OCI-LY7 (cell line): Measurements from ENCODE around the gene PSKH1. TPM values are rescaled to one million over a fixed set of nuclear protein-coding genes. Genes with fewer than 3 reads are reported as not detected.
"Not testable (repeated sequence)": the region's sequence is repeated elsewhere in the genome, so short reads cannot be mapped to it uniquely, and the experiment has no call there.

Source experiments
- BruUV-seq: library from RNA; stranded (reverse); fragments of 400-500 nt; replicated peaks from 2 replicates; lab custom pipeline; 2021; lab: Mats Ljungman, UMichigan
- CTCF ChIA-PET: fragments of 300-600 bp; sonication (Branson Sonifier 250); formaldehyde crosslinking; loops from one replicate; lab custom pipeline; 2022; ENCODE audit warnings: antibody characterized with exemption; ENCODE audit not compliant: unreplicated experiment; lab: Charles Lee
- POLR2A ChIA-PET: fragments of 300-600 bp; sonication (Branson Sonifier 250); formaldehyde crosslinking; loops from one replicate; lab custom pipeline; 2022; ENCODE audit warnings: antibody characterized with exemption; lab: Charles Lee
- DNase-seq: peaks from one replicate; pipeline ENCODE4 v3.0.0-alpha.2; 2015; ENCODE audit warnings: low spot score
- H2AFZ ChIP-seq: fragments of 200-600 bp; sonication (generic), shearing (Covaris generic); 2 replicates; pipeline ENCODE4 v1.6.1; 2014; ENCODE audit warnings: mild to moderate bottlenecking, antibody characterized with exemption, low read length, moderate library complexity
- H3K27ac ChIP-seq: fragments of 200-600 bp; sonication (generic); 2 replicates; pipeline ENCODE4 v1.5.1; 2014; ENCODE audit warnings: mixed run types, low read depth, mild to moderate bottlenecking, moderate library complexity, low read length, inconsistent platforms; ENCODE audit not compliant: poor library complexity, severe bottlenecking
- H3K36me3 ChIP-seq: fragments of 200-600 bp; sonication (generic); 2 replicates; pipeline ENCODE4 v1.6.1; 2014; ENCODE audit warnings: mild to moderate bottlenecking, antibody characterized with exemption, low read length, moderate library complexity, mixed read lengths; ENCODE audit not compliant: insufficient read depth
- H3K4me1 ChIP-seq: fragments of 200-600 bp; sonication (generic); 2 replicates; pipeline ENCODE4 v1.5.1; 2014; ENCODE audit warnings: mild to moderate bottlenecking, low read length; ENCODE audit not compliant: insufficient read depth, poor library complexity, severe bottlenecking
- H3K4me2 ChIP-seq: fragments of 200-600 bp; sonication (generic); 2 replicates; pipeline ENCODE4 v1.6.1; 2014; ENCODE audit warnings: mild to moderate bottlenecking, low read length
- H3K4me3 ChIP-seq: fragments of 200-600 bp; sonication (generic); 2 replicates; pipeline ENCODE4 v1.5.1; 2014; ENCODE audit warnings: mild to moderate bottlenecking, low read depth, low read length; ENCODE audit not compliant: poor library complexity, severe bottlenecking
- H3K79me2 ChIP-seq: fragments of 200-600 bp; sonication (generic); 2 replicates; pipeline ENCODE4 v1.6.1; 2016; ENCODE audit warnings: low read depth, mild to moderate bottlenecking, low read length, moderate library complexity, mixed read lengths; ENCODE audit not compliant: insufficient read depth
- H3K9me2 ChIP-seq: fragments of 200-600 bp; sonication (generic); 2 replicates; pipeline ENCODE4 v1.6.1; 2016; ENCODE audit warnings: mild to moderate bottlenecking, low read length, mixed read lengths; ENCODE audit not compliant: insufficient read depth
- H3K9me3 ChIP-seq: fragments of 200-600 bp; sonication (generic); 2 replicates; pipeline ENCODE4 v1.6.1; 2014; ENCODE audit warnings: mild to moderate bottlenecking, mixed run types, low read length, mixed read lengths
- H4K20me1 ChIP-seq: fragments of 200-600 bp; sonication (generic); 2 replicates; pipeline ENCODE4 v1.6.1; 2014; ENCODE audit warnings: mild to moderate bottlenecking, antibody characterized with exemption, low read length, moderate library complexity, mixed read lengths; ENCODE audit not compliant: insufficient read depth
- CTCF ChIP-seq: fragments of 200-600 bp; sonication (generic); conservative IDR thresholded peaks from 2 replicates; pipeline ENCODE4 v1.5.1; 2014; ENCODE audit warnings: mild to moderate bottlenecking, antibody characterized with exemption, low read length, moderate library complexity, mixed read lengths
- EZH2phosphoT487 ChIP-seq: fragments of 200-600 bp; sonication (generic); IDR thresholded peaks from 2 replicates; pipeline ENCODE4 v1.6.1; 2018; ENCODE audit warnings: low read depth, borderline replicate concordance, mild to moderate bottlenecking, mixed run types, antibody characterized with exemption, low read length, moderate library complexity, mixed read lengths
- intact Hi-C: fragments of 100-400 bp; cut with micrococcal nuclease; formaldehyde crosslinking; loops from one replicate; pipeline ENCODE4 v1.10.0; 2022; ENCODE audit not compliant: unreplicated experiment
- total RNA-seq, 2 experiments: library from RNA; depleted of rRNA in 1 of 2; stranded (reverse); fragments of >200 nt in 1 of 2; shearing (Covaris generic) in 1 of 2; gene quantifications; 2 replicates each; pipeline ENCODE4 v1.2.3, GENCODE V29; 2014 to 2022

Gene PSKH1
- total RNA-seq, 2 experiments from 2014 or later = 10.4 to 27.1 TPM

GRCh38 chr16:67971111-67971510, 78.1 kb downstream of the PSKH1 start:
- H3K4me1 ChIP-seq = peaks cover 31% of the 10 kb centered on the region
- H3K4me3 ChIP-seq = no peak overlapping the region
- intact Hi-C loops = no loop called here
- no peaks in the 10 kb centered on the region for H3K9me2 ChIP-seq
- H3K4me2 ChIP-seq = no peak overlapping the region
- no peak overlapping the region for H2AFZ ChIP-seq
- H3K9me3 ChIP-seq = no peaks in the 10 kb centered on the region
- H3K36me3 ChIP-seq = no peaks in the 10 kb centered on the region
- ChIA-PET POLR2A (no interaction called here), CTCF (no interaction called here)
- no peaks in the 10 kb centered on the region for H4K20me1 ChIP-seq
- no TSS peak for BruUV-seq
- DNase-seq = no peak
- TF ChIP-seq EZH2phosphoT487 = no peak
- no peak for TF ChIP-seq CTCF
- H3K79me2 ChIP-seq = no peaks in the 10 kb centered on the region
- no peak overlapping the region for H3K27ac ChIP-seq

- H3K4me1 ChIP-seq = peaks cover 24% of the 10 kb centered on the region
- intact Hi-C loops, H4K20me1 ChIP-seq, H3K4me2 ChIP-seq, H3K9me3 ChIP-seq, H3K9me2 ChIP-seq, H2AFZ ChIP-seq, H3K27ac ChIP-seq, BruUV-seq, H3K36me3 ChIP-seq, H3K4me3 ChIP-seq, CTCF ChIA-PET, POLR2A ChIA-PET, DNase-seq, H3K79me2 ChIP-seq: not testable (repeated sequence)
These were observed 79.2 kb downstream of the PSKH1 start for GRCh38 chr16:67972285-67972684.

GRCh38 chr16:67975321-67976105, 82.5 kb downstream of the PSKH1 start:
- Histone ChIP-seq H3K4me2 (no peak overlapping the region), H3K4me3 (no peak overlapping the region), H3K4me1 (peaks cover 9% of the 10 kb centered on the region), H3K9me3 (no peaks in the 10 kb centered on the region), H3K36me3 (no peaks in the 10 kb centered on the region), H3K79me2 (no peaks in the 10 kb centered on the region), H2AFZ (no peak overlapping the region), H3K27ac (no peak overlapping the region), H4K20me1 (no peaks in the 10 kb centered on the region), H3K9me2 (no peaks in the 10 kb centered on the region)
- ChIA-PET CTCF (no interaction called here), POLR2A (interaction anchor here (0.7 to 1.6 kb wide), 2 partner anchors 9 to 174 kb away, joined by 3 to 5 read pairs; no protein-coding TSS in a partner anchor)
- intact Hi-C loops = no loop called here
- no TSS peak for BruUV-seq
- DNase-seq = no peak
- TF ChIP-seq CTCF (no peak), EZH2phosphoT487 (no peak)
